ENCODE measurements around the gene GIMAP2. TPM values are rescaled to one million over a fixed set of nuclear protein-coding genes. Genes with fewer than 3 reads are reported as not detected.
"Not testable (repeated sequence)": the region's sequence is repeated elsewhere in the genome, so short reads cannot be mapped to it uniquely, and the experiment has no call there.

Gene GIMAP2
- polyA plus RNA-seq, 3 donors: 6.4 to 7.9 (median 6.9) TPM

DNA sequence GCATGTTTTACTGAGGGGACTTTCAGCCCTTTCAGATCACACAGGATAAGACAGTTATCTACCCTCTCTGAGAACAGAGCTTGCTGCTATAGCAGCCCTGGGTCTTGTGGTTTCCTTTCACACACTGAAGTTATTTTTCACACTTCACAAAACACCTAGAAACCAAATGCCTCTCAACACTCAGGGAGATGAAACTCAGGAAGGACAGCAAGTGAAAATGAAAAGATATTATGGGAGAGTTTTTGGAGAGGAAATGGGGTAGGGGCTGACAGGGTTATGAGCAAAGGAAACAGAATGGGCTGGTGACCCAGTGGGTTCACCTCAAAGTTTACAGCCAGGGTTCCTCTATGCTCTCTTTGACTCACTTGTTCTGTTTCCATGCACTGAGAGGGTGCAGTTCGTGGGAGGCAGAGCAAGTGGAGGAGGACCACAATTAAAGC is 17.0 kb upstream of the GIMAP2 start:
- no peak for DNase-seq (ENCODE audit: extremely low read depth in 1 of 11, low read depth in 9 of 11, low spot score in 4 of 11)

DNA sequence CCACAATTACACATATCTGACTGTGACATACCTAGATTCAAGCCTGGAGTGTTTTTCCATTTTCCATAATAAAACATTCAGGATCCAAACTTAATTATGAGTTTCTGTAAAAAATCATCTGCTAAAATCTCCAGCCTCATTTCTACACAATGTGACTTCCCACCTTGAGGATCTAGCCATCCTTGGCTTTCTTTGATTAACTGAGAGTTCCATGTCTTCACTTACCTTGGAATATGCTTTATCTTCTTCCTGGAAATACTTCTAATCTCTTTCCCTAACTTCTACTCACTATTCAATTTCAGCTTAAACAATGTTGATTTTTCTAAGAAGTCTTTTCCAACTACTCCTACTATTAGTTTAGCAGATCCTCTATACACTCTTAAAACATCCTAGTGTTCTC is 16.5 kb upstream of the GIMAP2 start:
- no peak for DNase-seq (ENCODE audit: extremely low read depth in 1 of 11, low read depth in 9 of 11, low spot score in 4 of 11)

- not testable (repeated sequence) for DNase-seq (ENCODE audit: extremely low read depth in 1 of 11, low read depth in 9 of 11, low spot score in 4 of 11)
These were observed 13.5 kb upstream of the GIMAP2 start for GRCh38 chr7:150671798-150672585.

GRCh38 chr7:150675714-150676113 is 9.8 kb upstream of the GIMAP2 start:
- DNase-seq (ENCODE audit: extremely low read depth in 1 of 11, low read depth in 9 of 11, low spot score in 4 of 11): no peak

- DNase-seq (ENCODE audit: extremely low read depth in 1 of 11, low read depth in 9 of 11, low spot score in 4 of 11): not testable (repeated sequence)
These were observed 9.2 kb upstream of the GIMAP2 start for GRCh38 chr7:150676276-150676675.

GRCh38 chr7:150676854-150677253 is 8.7 kb upstream of the GIMAP2 start:
- not testable (repeated sequence) for DNase-seq (ENCODE audit: extremely low read depth in 1 of 11, low read depth in 9 of 11, low spot score in 4 of 11)

DNA sequence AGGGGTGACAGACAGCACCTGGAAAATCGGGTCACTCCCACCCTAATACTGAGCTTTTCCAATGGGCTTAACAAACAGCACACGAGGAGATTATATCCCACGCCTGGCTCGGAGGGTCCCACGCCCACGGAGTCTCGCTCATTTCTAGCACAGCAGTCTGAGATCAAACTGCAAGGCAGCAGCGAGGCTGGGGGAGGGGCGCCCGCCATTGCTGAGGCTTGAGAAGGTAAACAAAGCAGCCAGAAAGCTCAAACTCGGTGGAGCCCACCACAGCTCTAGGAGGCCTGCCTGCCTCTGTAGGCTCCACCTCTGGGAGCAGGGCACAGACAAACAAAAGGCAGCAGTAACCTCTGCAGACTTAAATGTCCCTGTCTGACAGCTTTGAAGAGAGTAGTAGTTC is 6.9 kb upstream of the GIMAP2 start:
- not testable (repeated sequence) for DNase-seq (ENCODE audit: extremely low read depth in 1 of 11, low read depth in 9 of 11, low spot score in 4 of 11)

- not testable (repeated sequence) for DNase-seq (ENCODE audit: extremely low read depth in 1 of 11, low read depth in 9 of 11, low spot score in 4 of 11)
These were observed 5.1 kb upstream of the GIMAP2 start for GRCh38 chr7:150680364-150680763.

DNA sequence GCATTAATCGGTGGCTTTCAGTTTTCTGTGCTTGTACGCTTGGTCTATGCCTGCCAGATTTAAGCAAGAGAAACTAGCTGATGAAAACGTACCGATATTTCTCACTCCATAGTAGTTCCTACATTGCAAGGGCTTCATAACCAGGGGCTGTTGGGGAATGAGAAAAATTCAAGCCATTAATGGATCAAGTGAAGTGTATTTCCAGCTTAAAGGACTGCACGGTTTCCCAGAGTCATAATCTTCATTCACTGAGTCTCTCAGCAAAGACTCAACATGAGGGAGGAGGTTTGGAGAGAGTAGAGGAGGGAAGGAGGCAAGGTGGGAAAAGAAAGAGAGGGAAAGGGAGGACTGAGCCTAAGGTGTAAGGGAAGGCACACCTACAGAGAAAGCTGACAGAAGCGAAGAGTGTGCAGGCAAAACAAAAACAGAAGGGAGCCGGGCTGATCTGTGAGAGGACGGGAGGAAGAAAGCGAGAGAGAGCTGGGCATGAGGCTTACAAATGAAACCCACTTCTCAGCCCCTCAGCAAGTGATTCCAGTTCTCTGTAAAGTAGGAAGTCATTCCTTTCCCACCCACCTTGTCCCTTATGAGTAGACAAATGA is 625 bp downstream of the GIMAP2 start:
- no peak for DNase-seq (ENCODE audit: extremely low read depth in 1 of 11, low read depth in 9 of 11, low spot score in 4 of 11)

- DNase-seq (ENCODE audit: extremely low read depth in 1 of 11, low read depth in 9 of 11, low spot score in 4 of 11): no peak
These were observed 3.1 kb downstream of the GIMAP2 start for GRCh38 chr7:150688630-150689029.

DNA sequence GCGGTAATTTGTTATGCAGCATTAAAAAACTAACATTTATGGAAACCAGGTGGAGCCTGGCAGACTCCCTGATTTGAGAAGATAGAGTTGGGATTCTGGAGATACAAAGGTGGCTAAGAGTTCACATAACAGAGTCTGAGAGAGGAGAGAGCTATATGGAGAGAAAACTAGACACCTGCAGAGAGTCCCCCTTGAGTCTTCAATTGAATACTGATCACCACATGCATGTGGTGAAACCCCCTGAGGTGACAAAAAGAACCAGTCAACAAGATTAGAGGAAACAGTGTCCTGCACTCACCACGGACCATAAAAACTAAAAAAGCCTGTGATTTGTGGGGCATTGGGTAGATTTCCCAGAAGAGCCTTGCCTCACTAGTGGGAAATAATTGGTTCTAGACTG is 10.1 kb downstream of the GIMAP2 start:
- DNase-seq (ENCODE audit: extremely low read depth in 1 of 11, low read depth in 9 of 11, low spot score in 4 of 11): no peak

DNA sequence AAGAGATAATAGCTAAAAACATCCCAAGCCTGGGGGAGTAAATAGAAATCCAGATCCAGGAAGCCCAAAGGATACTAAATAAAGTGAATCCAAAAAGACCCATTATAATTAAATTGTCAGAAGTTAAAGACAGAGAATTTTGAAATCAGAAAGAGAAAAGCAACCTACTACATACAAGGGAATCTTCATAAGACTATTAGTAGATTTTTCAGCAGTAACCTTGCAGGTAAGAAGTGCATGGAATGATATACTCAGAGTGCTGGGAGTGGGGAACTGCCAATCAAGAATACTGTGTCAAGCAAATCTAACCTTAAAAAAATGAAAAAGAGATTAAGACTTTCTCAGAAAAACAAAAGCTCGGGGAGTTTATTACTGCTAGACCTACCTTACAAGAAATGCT is 17.7 kb downstream of the GIMAP2 start:
- no peak for DNase-seq (ENCODE audit: extremely low read depth in 1 of 11, low read depth in 9 of 11, low spot score in 4 of 11)

GRCh38 chr7:150715293-150715692 is 29.8 kb downstream of the GIMAP2 start:
- no peak for DNase-seq (ENCODE audit: extremely low read depth in 1 of 11, low read depth in 9 of 11, low spot score in 4 of 11)

- no peak for DNase-seq (ENCODE audit: extremely low read depth in 1 of 11, low read depth in 9 of 11, low spot score in 4 of 11)
These were observed 30.2 kb downstream of the GIMAP2 start for GRCh38 chr7:150715738-150716137.

GRCh38 chr7:150716368-150716767 is 30.9 kb downstream of the GIMAP2 start, which contains the start of gene GIMAP1:
GIMAP1 (plus strand) TSS chr7:150716613; CDS start chr7:150719048, 2,435 bp downstream.
- peak in 2 of 11 donors; percentile 10 to 11 for DNase-seq (ENCODE audit: extremely low read depth in 1 of 11, low read depth in 9 of 11, low spot score in 4 of 11)

DNA sequence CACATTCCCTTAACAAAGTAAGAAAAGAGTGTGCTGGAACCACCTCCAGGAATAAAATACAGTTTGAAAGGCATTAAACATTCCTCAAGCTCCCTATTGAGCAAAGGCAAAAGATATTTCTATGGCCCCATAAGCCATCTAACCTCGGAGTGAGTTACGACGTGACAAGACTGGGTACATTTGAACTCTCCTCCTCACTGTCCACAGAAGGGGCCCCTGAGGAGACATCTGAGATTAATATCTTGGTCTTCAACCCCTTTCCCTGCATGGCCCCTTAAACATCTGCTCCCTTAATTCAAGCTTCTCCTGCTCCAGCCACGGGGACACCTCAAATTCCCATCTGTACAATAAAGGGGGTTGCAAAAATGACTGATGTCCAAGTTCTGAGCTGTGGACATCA is 31.4 kb downstream of the GIMAP2 start:
- DNase-seq (ENCODE audit: extremely low read depth in 1 of 11, low read depth in 9 of 11, low spot score in 4 of 11): no peak

GRCh38 chr7:150717814-150718420 is 32.4 kb downstream of the GIMAP2 start:
- no peak for DNase-seq (ENCODE audit: extremely low read depth in 1 of 11, low read depth in 9 of 11, low spot score in 4 of 11)

DNA sequence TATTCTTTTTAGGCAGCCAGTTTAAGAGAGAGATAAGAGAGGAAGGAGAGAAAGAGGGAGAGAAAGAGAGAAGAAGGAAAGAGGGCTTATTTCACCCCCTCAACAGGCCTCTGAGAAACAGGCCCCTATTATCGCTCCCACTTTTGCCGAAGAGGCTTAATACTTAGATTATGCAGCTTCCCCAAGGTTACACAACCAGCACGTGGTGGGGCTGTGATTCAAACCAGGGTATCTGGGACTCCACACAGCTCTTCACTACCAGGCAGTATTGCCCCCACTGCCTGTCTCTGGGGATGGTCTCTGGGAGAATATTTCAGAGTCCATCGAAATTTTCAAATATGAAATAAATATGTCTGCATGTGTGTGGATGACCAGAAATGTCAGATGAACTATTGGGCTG is 33.9 kb downstream of the GIMAP2 start:
- DNase-seq (ENCODE audit: extremely low read depth in 1 of 11, low read depth in 9 of 11, low spot score in 4 of 11): no peak

DNA sequence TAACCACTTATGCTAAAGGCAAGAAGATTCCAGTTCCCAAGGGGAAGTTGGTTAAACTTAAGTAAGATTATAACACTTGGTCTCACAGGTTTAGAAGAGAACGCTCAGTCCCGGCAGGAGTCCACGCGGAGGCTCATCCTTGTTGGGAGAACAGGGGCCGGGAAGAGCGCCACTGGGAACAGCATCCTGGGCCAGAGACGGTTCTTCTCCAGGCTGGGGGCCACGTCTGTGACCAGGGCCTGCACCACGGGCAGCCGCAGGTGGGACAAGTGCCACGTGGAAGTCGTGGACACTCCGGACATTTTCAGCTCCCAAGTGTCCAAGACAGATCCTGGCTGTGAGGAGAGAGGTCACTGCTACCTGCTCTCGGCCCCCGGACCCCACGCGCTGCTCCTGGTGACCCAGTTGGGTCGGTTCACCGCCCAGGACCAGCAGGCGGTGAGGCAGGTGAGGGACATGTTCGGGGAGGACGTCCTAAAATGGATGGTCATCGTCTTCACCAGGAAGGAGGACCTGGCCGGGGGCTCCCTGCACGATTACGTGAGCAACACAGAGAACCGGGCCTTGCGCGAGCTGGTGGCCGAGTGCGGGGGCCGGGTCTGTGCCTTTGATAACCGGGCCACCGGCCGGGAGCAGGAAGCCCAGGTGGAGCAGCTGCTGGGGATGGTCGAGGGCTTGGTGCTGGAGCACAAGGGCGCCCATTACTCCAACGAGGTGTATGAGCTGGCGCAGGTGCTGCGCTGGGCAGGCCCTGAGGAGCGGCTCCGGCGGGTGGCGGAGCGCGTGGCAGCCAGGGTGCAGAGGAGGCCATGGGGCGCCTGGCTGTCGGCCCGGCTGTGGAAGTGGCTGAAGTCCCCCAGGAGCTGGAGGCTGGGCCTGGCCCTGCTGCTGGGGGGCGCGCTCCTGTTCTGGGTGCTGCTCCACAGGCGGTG is 34.7 kb downstream of the GIMAP2 start:
- no peak for DNase-seq (ENCODE audit: extremely low read depth in 1 of 11, low read depth in 9 of 11, low spot score in 4 of 11)
